ENCODE data around the gene BICD2. TPM values are rescaled to one million over a fixed set of nuclear protein-coding genes. Genes with fewer than 3 reads are reported as not detected.

The BICD2 gene
- total RNA-seq, 1 donor from 2014 or later, result 29.1 TPM

DNA sequence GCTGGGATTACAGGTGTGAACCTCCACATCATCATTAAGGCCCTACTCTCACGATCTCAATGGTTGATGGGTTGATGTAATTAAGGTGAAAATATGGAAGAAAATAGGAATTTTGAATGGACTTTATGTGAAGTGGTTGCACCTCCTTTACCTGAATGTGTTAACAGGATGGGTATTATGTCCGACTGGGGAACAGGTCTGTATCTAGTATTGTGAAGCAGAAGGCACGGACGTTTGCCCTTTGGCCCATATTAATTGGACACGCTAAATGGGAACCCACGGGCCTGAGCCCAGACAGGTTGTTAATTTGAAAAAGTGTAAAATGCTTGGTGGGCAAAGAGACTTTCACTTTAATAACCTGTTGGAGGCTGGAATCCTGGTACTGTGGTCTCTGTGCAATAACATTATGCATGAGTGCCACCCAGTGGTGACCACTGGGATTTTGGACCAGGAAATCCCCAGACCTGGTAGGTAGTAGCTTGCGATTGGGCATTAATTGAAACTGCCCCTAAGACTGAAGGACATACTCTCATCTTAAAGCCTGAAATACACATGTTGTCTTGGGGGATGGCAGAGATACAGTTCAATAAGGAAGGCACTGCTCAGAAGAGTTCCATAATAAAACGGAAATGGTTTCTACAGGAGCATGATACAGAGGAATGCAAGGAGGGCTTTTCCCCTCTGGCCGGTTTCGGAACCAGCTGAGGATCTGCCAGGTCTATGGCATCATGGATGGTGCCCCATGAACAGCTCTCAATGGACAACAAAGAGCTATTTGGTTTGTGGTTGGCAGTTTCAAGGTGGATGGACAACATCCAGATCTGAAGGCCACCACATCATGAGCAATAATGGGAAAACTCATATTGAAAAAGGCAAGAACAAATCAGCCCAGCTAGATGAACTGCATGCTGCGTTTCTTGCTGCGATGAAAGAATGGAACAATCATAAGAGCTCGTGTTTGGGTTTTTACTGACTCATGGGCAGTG is 26.2 kb upstream of the BICD2 start:
- H3K27me3 ChIP-seq, result no peaks in the 10 kb centered on the region
- peak; percentile 66 to 85 (median 83) for TF ChIP-seq CTCF (IDR thresholded peaks at IDR 0.05)
- H3K4me1 ChIP-seq, result no peaks in the 10 kb centered on the region
- intact Hi-C loops (cut with DNase I), result loop anchor here (1.0 to 2.0 kb wide), 3 partner anchors 26 to 656 kb away; no protein-coding TSS in a partner anchor
- peak in 1 of 2 donors; percentile 91 for DNase-seq (ENCODE audit: low spot score in 2 of 2)
- H3K9me3 ChIP-seq, result no peaks in the 10 kb centered on the region
- H3K4me3 ChIP-seq, result no peak overlapping the region
- H3K36me3 ChIP-seq, result no peaks in the 10 kb centered on the region
- H3K27ac ChIP-seq, result no peak overlapping the region

DNA sequence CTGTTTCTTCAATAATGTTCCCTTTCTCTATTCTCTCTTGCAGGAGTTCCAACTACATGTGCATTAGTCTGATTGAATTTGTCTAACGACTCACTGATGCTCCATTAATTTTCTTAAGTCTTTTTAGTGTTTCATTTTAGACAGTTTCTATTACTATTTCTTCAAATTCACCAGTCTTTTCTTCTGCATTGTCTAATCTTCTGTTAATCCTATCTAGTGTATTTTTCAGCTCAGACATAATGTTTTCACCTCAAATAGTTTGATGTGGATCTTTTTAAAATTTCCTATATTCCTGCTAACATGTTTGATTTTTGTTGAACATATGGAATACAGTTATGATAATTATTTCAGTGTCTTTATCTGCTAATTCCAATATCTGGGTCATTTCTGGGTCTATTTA is 21.7 kb upstream of the BICD2 start:
- no peak overlapping the region for H3K27ac ChIP-seq
- no peak overlapping the region for H3K4me3 ChIP-seq
- no peak for TF ChIP-seq CTCF (IDR thresholded peaks at IDR 0.05)
- H3K27me3 ChIP-seq, result no peaks in the 10 kb centered on the region
- H3K4me1 ChIP-seq, result no peaks in the 10 kb centered on the region
- DNase-seq (ENCODE audit: low spot score in 2 of 2), result no peak
- no peaks in the 10 kb centered on the region for H3K36me3 ChIP-seq
- intact Hi-C loops (cut with DNase I), result no loop called here
- H3K9me3 ChIP-seq, result no peaks in the 10 kb centered on the region

DNA sequence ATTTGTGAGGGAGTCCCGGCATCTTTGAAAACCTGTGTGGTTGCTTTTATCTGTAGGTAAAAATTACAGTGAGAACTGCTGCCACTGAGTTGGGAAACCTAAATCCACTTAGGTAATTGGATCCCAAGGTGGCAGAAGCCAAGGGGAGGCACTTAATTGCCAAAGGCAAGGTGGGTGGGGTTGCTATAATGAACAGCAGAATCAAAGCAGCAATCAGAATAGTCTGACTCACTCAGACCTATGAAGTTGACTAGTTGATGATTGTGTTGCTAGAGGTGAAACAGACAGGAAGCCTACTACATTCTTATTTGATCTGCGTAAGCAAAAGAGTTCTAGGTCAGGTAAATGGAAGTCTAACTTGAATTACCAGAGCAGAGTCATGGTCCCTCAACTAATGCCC is 17.3 kb upstream of the BICD2 start:
- DNase-seq (ENCODE audit: low spot score in 2 of 2), result no peak
- H3K4me1 ChIP-seq, result no peaks in the 10 kb centered on the region
- H3K36me3 ChIP-seq, result no peaks in the 10 kb centered on the region
- intact Hi-C loops (cut with DNase I), result no loop called here
- H3K9me3 ChIP-seq, result no peaks in the 10 kb centered on the region
- no peak for TF ChIP-seq CTCF (IDR thresholded peaks at IDR 0.05)
- no peaks in the 10 kb centered on the region for H3K27me3 ChIP-seq
- H3K27ac ChIP-seq, result no peak overlapping the region
- no peak overlapping the region for H3K4me3 ChIP-seq

DNA sequence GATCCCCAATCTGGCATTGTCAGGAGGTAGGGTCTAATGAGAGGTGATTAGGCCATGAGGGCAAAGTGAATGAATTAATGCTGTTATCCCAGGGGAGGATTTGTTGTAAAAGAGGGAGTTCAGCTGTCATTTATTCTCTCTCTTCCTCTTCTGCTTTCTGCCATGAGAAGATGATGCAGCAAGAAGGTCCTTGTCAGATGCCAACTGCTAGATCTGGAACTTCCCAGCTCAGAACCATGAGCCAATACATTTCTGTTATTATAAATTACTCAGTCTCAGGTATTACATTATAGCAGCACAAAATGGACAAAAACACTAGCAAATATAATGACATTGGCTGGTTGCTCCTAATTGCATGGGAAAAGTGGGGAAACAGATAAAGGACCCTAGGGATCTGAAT is 15.6 kb upstream of the BICD2 start:
- no peak for TF ChIP-seq CTCF (IDR thresholded peaks at IDR 0.05)
- Histone ChIP-seq H3K4me3 (no peak overlapping the region), H3K27me3 (no peaks in the 10 kb centered on the region), H3K27ac (no peak overlapping the region), H3K9me3 (no peaks in the 10 kb centered on the region), H3K4me1 (no peaks in the 10 kb centered on the region), H3K36me3 (no peaks in the 10 kb centered on the region)
- no peak for DNase-seq (ENCODE audit: low spot score in 2 of 2)
- intact Hi-C loops (cut with DNase I), result no loop called here

- H3K27ac ChIP-seq, result no peak overlapping the region
- intact Hi-C loops (cut with DNase I), result no loop called here
- TF ChIP-seq CTCF (IDR thresholded peaks at IDR 0.05), result no peak
- H3K27me3 ChIP-seq, result no peaks in the 10 kb centered on the region
- H3K36me3 ChIP-seq, result no peaks in the 10 kb centered on the region
- H3K4me3 ChIP-seq, result no peak overlapping the region
- H3K9me3 ChIP-seq, result no peaks in the 10 kb centered on the region
- DNase-seq (ENCODE audit: low spot score in 2 of 2), result peak in 1 of 2 donors; percentile 37
- H3K4me1 ChIP-seq, result no peaks in the 10 kb centered on the region
Observed at GRCh38 chr9:92775466-92775865, 10.8 kb upstream of the BICD2 start.

All from ascending aorta (tissue), 2 donors.